Liver (tissue), 9 donors: ENCODE measurements around the gene FAM78B. TPM values are rescaled to one million over a fixed set of nuclear protein-coding genes. Genes with fewer than 3 reads are reported as not detected.

ENCODE experiments used
- DNase-seq: peaks from one replicate; pipeline ENCODE4 v3.0.0-alpha.2; 2017; ENCODE audit warnings: low spot score
- H3K27ac ChIP-seq, 2 donors: one replicate each; pipeline ENCODE4 v1.7.0; 2013; ENCODE audit warnings: inconsistent platforms in 2 of 2, low read length in 2 of 2, control low read depth in 1 of 2, low read depth in 1 of 2, mild to moderate bottlenecking in 1 of 2
- H3K27me3 ChIP-seq, 4 donors: one replicate each; pipeline versions ENCODE4 v1.6.1 to v1.7.0; 2013; ENCODE audit warnings: low read length in 3 of 4, inconsistent platforms in 1 of 4, mild to moderate bottlenecking in 1 of 4, moderate library complexity in 1 of 4; ENCODE audit not compliant: control insufficient read depth in 4 of 4, insufficient read depth in 4 of 4
- H3K36me3 ChIP-seq, 4 donors: one replicate each; pipeline versions ENCODE4 v1.6.1 to v1.7.0; 2013; ENCODE audit warnings: low read length in 3 of 4, mild to moderate bottlenecking in 3 of 4, low read depth in 1 of 4, moderate library complexity in 1 of 4; ENCODE audit not compliant: control insufficient read depth in 4 of 4, insufficient read depth in 3 of 4
- H3K4me1 ChIP-seq, 4 donors: one replicate each; pipeline versions ENCODE4 v1.6.1 to v1.7.0; 2013; ENCODE audit warnings: low read length in 3 of 4, mild to moderate bottlenecking in 3 of 4, moderate library complexity in 1 of 4; ENCODE audit not compliant: control insufficient read depth in 4 of 4, insufficient read depth in 4 of 4
- H3K4me3 ChIP-seq, 3 donors: one replicate each; pipeline versions ENCODE4 v1.6.1 to v1.7.0; 2013; ENCODE audit warnings: low read length in 3 of 3, control low read depth in 1 of 3, low read depth in 1 of 3, mild to moderate bottlenecking in 1 of 3
- H3K9ac ChIP-seq, 2 donors: one replicate each; pipeline ENCODE4 v1.7.0; 2013; ENCODE audit warnings: low read length in 2 of 2, mild to moderate bottlenecking in 2 of 2, moderate library complexity in 2 of 2, control low read depth in 1 of 2, low read depth in 1 of 2
- H3K9me3 ChIP-seq, 4 donors: one replicate each; pipeline versions ENCODE4 v1.6.1 to v1.7.0; 2013; ENCODE audit warnings: low read length in 3 of 4; ENCODE audit not compliant: control insufficient read depth in 4 of 4
- ATF3 ChIP-seq: IDR thresholded peaks from 2 replicates; pipeline ENCODE4 v1.6.1; 2016; ENCODE audit warnings: antibody characterized with exemption
- CTCF ChIP-seq: fragments of 150-350 bp; IDR thresholded peaks from 2 replicates; pipeline ENCODE4 v1.5.1; 2017; ENCODE audit warnings: improper control_type of control experiment, low read depth, low read length; ENCODE audit not compliant: missing input control
- EGR1 ChIP-seq, 2 donors: IDR thresholded peaks; 2 replicates each; pipeline ENCODE4 v1.6.1; 2016 to 2018; ENCODE audit warnings: antibody characterized with exemption in 2 of 2, low read depth in 2 of 2
- FOXA1 ChIP-seq: IDR thresholded peaks from 2 replicates; pipeline ENCODE4 v1.6.1; 2016; ENCODE audit warnings: antibody characterized with exemption
- FOXA2 ChIP-seq: IDR thresholded peaks from 2 replicates; pipeline ENCODE4 v1.6.1; 2016; ENCODE audit warnings: antibody characterized with exemption
- GABPA ChIP-seq, 2 donors: IDR thresholded peaks in 1 of 2; conservative IDR thresholded peaks in 1 of 2; 2 replicates each; pipeline ENCODE4 v1.6.1; 2016; ENCODE audit warnings: antibody characterized with exemption in 2 of 2, mild to moderate bottlenecking in 1 of 2, moderate library complexity in 1 of 2
- HNF4A ChIP-seq, 2 donors: conservative IDR thresholded peaks; 2 replicates each; pipeline ENCODE4 v1.6.1; 2016; ENCODE audit warnings: antibody characterized with exemption in 2 of 2, mild to moderate bottlenecking in 2 of 2
- HNF4G ChIP-seq: IDR thresholded peaks from 2 replicates; pipeline ENCODE4 v1.6.1; 2016; ENCODE audit warnings: antibody characterized with exemption
- JUND ChIP-seq, 2 donors: IDR thresholded peaks; 2 replicates each; pipeline ENCODE4 v1.6.1; 2016; ENCODE audit warnings: antibody characterized with exemption in 2 of 2
- MAX ChIP-seq: IDR thresholded peaks from 2 replicates; pipeline ENCODE4 v1.6.1; 2016; ENCODE audit warnings: antibody characterized with exemption
- NR2F2 ChIP-seq: IDR thresholded peaks from 2 replicates; pipeline ENCODE4 v1.6.1; 2016; ENCODE audit warnings: antibody characterized with exemption
- RAD21 ChIP-seq, 2 donors: IDR thresholded peaks; 2 replicates each; pipeline ENCODE4 v1.6.1; 2016; ENCODE audit warnings: antibody characterized with exemption in 2 of 2, mild to moderate bottlenecking in 2 of 2
- REST ChIP-seq: IDR thresholded peaks from 2 replicates; pipeline ENCODE4 v1.6.1; 2016; ENCODE audit warnings: antibody characterized with exemption, mild to moderate bottlenecking
- RXRA ChIP-seq, 2 donors: IDR thresholded peaks; 2 replicates each; pipeline ENCODE4 v1.6.1; 2017 to 2018; ENCODE audit warnings: antibody characterized with exemption in 2 of 2, mild to moderate bottlenecking in 1 of 2
- SP1 ChIP-seq: IDR thresholded peaks from 2 replicates; pipeline ENCODE4 v1.6.1; 2018; ENCODE audit warnings: antibody characterized with exemption, mild to moderate bottlenecking
- TAF1 ChIP-seq: conservative IDR thresholded peaks from 2 replicates; pipeline ENCODE4 v1.6.1; 2016; ENCODE audit warnings: antibody characterized with exemption, mild to moderate bottlenecking
- YY1 ChIP-seq: IDR thresholded peaks from 2 replicates; pipeline ENCODE4 v1.6.1; 2016; ENCODE audit warnings: antibody characterized with exemption, mild to moderate bottlenecking
- ZBTB33 ChIP-seq: IDR thresholded peaks from 2 replicates; pipeline ENCODE4 v1.6.1; 2016; ENCODE audit warnings: antibody characterized with exemption
- WGBS: extraction: QIAGEN DNeasy Blood & Tissue Kit; methylation state at CpG from one replicate; pipeline ENCODE4 v1.1.7; 2013; 5-methylcytosine and 5-hydroxymethylcytosine counted together
- polyA plus RNA-seq, 2 donors: library from polyadenylated mRNA; stranded (reverse) in 1 of 2; unstranded in 1 of 2; fragments of 200-250 nt in 1 of 2; fragments of >200 nt in 1 of 2; fragmentation: Nextera tagmentation in 1 of 2; extraction: Ambion mirVana in 1 of 2; gene quantifications; one replicate each; pipeline versions ENCODE4 v1.2.1 to v1.2.3, GENCODE V29; 2013 to 2015
- total RNA-seq, 2 donors: library from RNA; depleted of rRNA; stranded (reverse); fragments of >200 nt; gene quantifications; one replicate each; pipeline ENCODE4 v1.2.3, GENCODE V29; 2014
- donor health status: healthy.
- donor health status: healthy.
- donor health status: healthy.
- donor health status: healthy.
- donor health status: healthy.

Gene FAM78B
- total and polyA plus RNA-seq, 4 donors: 0.14 to 0.92 (median 0.49) TPM

GRCh38 chr1:166120281-166120680, 46.5 kb downstream of the FAM78B start:
- Histone ChIP-seq H3K27ac (no peak overlapping the region), H3K27me3 (no peaks in the 10 kb centered on the region), H3K9ac (no peak overlapping the region), H3K9me3 (no peaks in the 10 kb centered on the region), H3K36me3 (no peaks in the 10 kb centered on the region), H3K4me1 (no peaks in the 10 kb centered on the region), H3K4me3 (no peak overlapping the region)
- WGBS: 87% methylated on average over 8 of the region's 8 CpGs
- TF ChIP-seq YY1 (no peak), EGR1 (IDR thresholded peaks at IDR 0.05; ENCODE audit: low read depth in 2 of 2) (no peak), RAD21 (IDR thresholded peaks at IDR 0.05) (no peak), JUND (IDR thresholded peaks at IDR 0.05) (no peak), FOXA2 (no peak), SP1 (no peak), HNF4G (no peak), MAX (no peak), REST (no peak), RXRA (IDR thresholded peaks at IDR 0.05) (no peak), CTCF (no peak), TAF1 (no peak), ZBTB33 (no peak), ATF3 (no peak), HNF4A (conservative IDR thresholded peaks at IDR 0.05) (no peak), GABPA (IDR thresholded peaks at IDR 0.05 in 1 of 2, conservative IDR thresholded peaks at IDR 0.05 in 1 of 2) (no peak), FOXA1 (no peak), NR2F2 (no peak)
- no peak for DNase-seq
